Uterus (tissue), 2 donors: Measurements from ENCODE around the gene PAXIP1.
"Not testable (repeated sequence)": the region's sequence is repeated elsewhere in the genome, so short reads cannot be mapped to it uniquely, and the experiment has no call there.

Experiments
- CTCF ChIP-seq, 4 experiments: fragments of 200-600 bp in 2 of 4; fragments of 450-650 bp in 2 of 4; sonication (generic) in 2 of 4; IDR thresholded peaks; one replicate each; pipeline ENCODE4 v1.5.1; 2016 to 2019; ENCODE audit warnings: antibody characterized with exemption in 4 of 4, mild to moderate bottlenecking in 2 of 4, moderate library complexity in 1 of 4
- POLR2A ChIP-seq, 2 donors: fragments of 450-650 bp; IDR thresholded peaks; one replicate each; pipeline ENCODE4 v1.6.1; 2016; ENCODE audit warnings: antibody characterized with exemption in 2 of 2, mild to moderate bottlenecking in 1 of 2, moderate library complexity in 1 of 2

- TF ChIP-seq POLR2A, CTCF (IDR thresholded peaks at IDR 0.05): not testable (repeated sequence)
Measured at GRCh38 chr7:155034495-155034894, 31.6 kb upstream of the PAXIP1 start.
